Endodermal cell (in vitro differentiated cells): Measurements from ENCODE around the gene MALT1. TPM values are rescaled to one million over a fixed set of nuclear protein-coding genes. Genes with fewer than 3 reads are reported as not detected.
"Not testable (repeated sequence)": the region's sequence is repeated elsewhere in the genome, so short reads cannot be mapped to it uniquely, and the experiment has no call there.

Experiments
- DNase-seq: peaks from one replicate; pipeline ENCODE4 v3.0.0-alpha.2; 2017
- H3K27ac ChIP-seq: 2 replicates; pipeline ENCODE4 v1.5.1; 2013; ENCODE audit warnings: mild to moderate bottlenecking, low read depth, low read length, moderate library complexity
- H3K27me3 ChIP-seq: 2 replicates; pipeline ENCODE4 v1.6.1; 2013; ENCODE audit warnings: mild to moderate bottlenecking, low read length, moderate library complexity; ENCODE audit not compliant: insufficient read depth, control insufficient read depth, poor library complexity, severe bottlenecking
- H3K36me3 ChIP-seq: 2 replicates; pipeline ENCODE4 v1.7.0; 2013; ENCODE audit warnings: mild to moderate bottlenecking, low read length, moderate library complexity; ENCODE audit not compliant: control insufficient read depth, insufficient read depth
- H3K4me1 ChIP-seq: one replicate; pipeline ENCODE4 v1.7.0; 2013; ENCODE audit warnings: low read length; ENCODE audit not compliant: control insufficient read depth, insufficient read depth
- H3K4me3 ChIP-seq: 2 replicates; pipeline ENCODE4 v1.5.1; 2013; ENCODE audit warnings: mild to moderate bottlenecking, low read length, moderate library complexity
- H3K9ac ChIP-seq: 2 replicates; pipeline ENCODE4 v1.6.1; 2013; ENCODE audit warnings: mild to moderate bottlenecking, low read length, moderate library complexity; ENCODE audit not compliant: poor library complexity, severe bottlenecking; ENCODE audit errors: extremely low read depth
- H3K9me3 ChIP-seq: 2 replicates; pipeline ENCODE4 v1.6.1; 2013; ENCODE audit warnings: mild to moderate bottlenecking, low read length, moderate library complexity; ENCODE audit not compliant: control insufficient read depth
- H3K27ac Mint-ChIP-seq: 2 replicates; pipeline ENCODE4 v1.8.0; 2020; ENCODE audit warnings: mixed read lengths
- H3K27me3 Mint-ChIP-seq: 2 replicates; pipeline ENCODE4 v1.8.0; 2021; ENCODE audit warnings: mild to moderate bottlenecking, mixed read lengths; ENCODE audit not compliant: insufficient read depth
- H3K36me3 Mint-ChIP-seq: 2 replicates; pipeline ENCODE4 v1.8.0; 2020; ENCODE audit warnings: low read depth, mixed read lengths
- H3K4me1 Mint-ChIP-seq: 2 replicates; pipeline ENCODE4 v1.8.0; 2020; ENCODE audit warnings: mixed read lengths
- H3K4me3 Mint-ChIP-seq: 2 replicates; pipeline ENCODE4 v1.8.0; 2020; ENCODE audit warnings: mild to moderate bottlenecking, moderate library complexity, mixed read lengths
- H3K9me3 Mint-ChIP-seq: 2 replicates; pipeline ENCODE4 v1.8.0; 2020; ENCODE audit warnings: mild to moderate bottlenecking, mixed read lengths
- CTCF ChIP-seq: fragments of 200-600 bp; sonication (generic); conservative IDR thresholded peaks from 2 replicates; pipeline ENCODE4 v1.5.0; 2021; ENCODE audit warnings: antibody characterized with exemption, mild to moderate bottlenecking
- WGBS, 2 experiments: methylation state at CpG; one replicate each; pipeline versions ENCODE4 v1.1.5 to v1.1.7; 2013; ENCODE audit warnings: missing lambda C conversion rate in 2 of 2, mixed read lengths in 1 of 2; ENCODE audit not compliant: insufficient coverage in 1 of 2, insufficient read length in 1 of 2; 5-methylcytosine and 5-hydroxymethylcytosine counted together
- total RNA-seq, 2 donors: library from RNA; stranded (reverse); fragmentation: NEBNext Ultra II Directional in 1 of 2; extraction: Animal tissue kit (Norgen Biotek cat#: 25700) in 1 of 2; gene quantifications; 2 replicates in 1 of 2; 3 replicates in 1 of 2; pipeline ENCODE4 v1.2.1, GENCODE V29; 2021

MALT1 gene
- total RNA-seq, 2 donors from 2014 or later: 14.0 to 22.1 TPM

- no peak for DNase-seq
- Histone ChIP-seq H3K27ac (no peak overlapping the region), H3K9me3 (peaks cover 15% of the 10 kb centered on the region), H3K36me3 (no peaks in the 10 kb centered on the region), H3K9ac (no peak overlapping the region), H3K4me3 (no peak overlapping the region), H3K27me3 (no peaks in the 10 kb centered on the region), H3K4me1 (peaks cover 8% of the 10 kb centered on the region)
- whole genome bisulfite sequencing, 2 experiments: 95 to 100% methylated on average over 1 to 5 of the region's 5 CpGs
- Mint-ChIP-seq H3K36me3 (no peaks in the 10 kb centered on the region), H3K27ac (no peak overlapping the region), H3K9me3 (peaks cover 8% of the 10 kb centered on the region), H3K4me3 (no peak overlapping the region), H3K4me1 (no peaks in the 10 kb centered on the region), H3K27me3 (no peaks in the 10 kb centered on the region)
- TF ChIP-seq CTCF: no peak
Measured at GRCh38 chr18:58645398-58645797, 25.9 kb upstream of the MALT1 start.

GRCh38 chr18:58646334-58646862 lies 24.9 kb upstream of the MALT1 start:
- peaks cover 15% of the 10 kb centered on the region for H3K9me3 ChIP-seq
- 83 to 100% methylated on average over 1 to 4 of the region's 4 CpGs for WGBS, 2 experiments
- no peak overlapping the region for H3K27ac ChIP-seq
- Mint-ChIP-seq H3K9me3 (peaks cover 8% of the 10 kb centered on the region), H3K36me3 (no peaks in the 10 kb centered on the region), H3K4me3 (no peak overlapping the region), H3K27me3 (no peaks in the 10 kb centered on the region), H3K4me1 (no peaks in the 10 kb centered on the region), H3K27ac (no peak overlapping the region)
- peak; percentile 67 for DNase-seq
- H3K4me1 ChIP-seq: no peaks in the 10 kb centered on the region
- H3K9ac ChIP-seq: no peak overlapping the region
- no peak overlapping the region for H3K4me3 ChIP-seq
- H3K27me3 ChIP-seq: no peaks in the 10 kb centered on the region
- H3K36me3 ChIP-seq: no peaks in the 10 kb centered on the region
- no peak for TF ChIP-seq CTCF

GRCh38 chr18:58649966-58650816 lies 21.1 kb upstream of the MALT1 start:
- Mint-ChIP-seq H3K4me3 (no peak overlapping the region), H3K9me3 (peaks cover 10% of the 10 kb centered on the region), H3K27me3 (no peaks in the 10 kb centered on the region), H3K36me3 (no peaks in the 10 kb centered on the region), H3K4me1 (no peaks in the 10 kb centered on the region), H3K27ac (no peak overlapping the region)
- Histone ChIP-seq H3K27ac (no peak overlapping the region), H3K4me3 (no peak overlapping the region), H3K9me3 (peaks cover 22% of the 10 kb centered on the region), H3K36me3 (no peaks in the 10 kb centered on the region), H3K4me1 (no peaks in the 10 kb centered on the region), H3K9ac (no peak overlapping the region), H3K27me3 (no peaks in the 10 kb centered on the region)
- WGBS, 2 experiments: no CpG with 5 or more reads among the region's 1 CpG
- DNase-seq: no peak
- TF ChIP-seq CTCF: no peak

GRCh38 chr18:58650830-58651229 lies 20.4 kb upstream of the MALT1 start:
- H3K4me3 Mint-ChIP-seq, H3K9ac ChIP-seq, DNase-seq, H3K27ac ChIP-seq, H3K36me3 Mint-ChIP-seq, H3K27me3 Mint-ChIP-seq, H3K4me1 ChIP-seq, H3K27ac Mint-ChIP-seq, H3K4me3 ChIP-seq, H3K27me3 ChIP-seq, H3K9me3 Mint-ChIP-seq, H3K36me3 ChIP-seq, H3K4me1 Mint-ChIP-seq: not testable (repeated sequence)
- H3K9me3 ChIP-seq: peaks cover 27% of the 10 kb centered on the region
- WGBS, 2 experiments: 95 to 96% methylated on average over 8 to 10 of the region's 10 CpGs

- whole genome bisulfite sequencing, 2 experiments: 90 to 92% methylated on average over 4 to 7 of the region's 7 CpGs
- not testable (repeated sequence) for H3K4me1 ChIP-seq, H3K9me3 Mint-ChIP-seq, H3K27ac Mint-ChIP-seq, H3K36me3 ChIP-seq, H3K4me3 ChIP-seq, H3K27me3 ChIP-seq, H3K9ac ChIP-seq, H3K4me1 Mint-ChIP-seq, H3K4me3 Mint-ChIP-seq, H3K27ac ChIP-seq, DNase-seq, H3K36me3 Mint-ChIP-seq, H3K27me3 Mint-ChIP-seq
- peaks cover 13% of the 10 kb centered on the region for H3K9me3 ChIP-seq
Measured at GRCh38 chr18:58653144-58653722, 18.0 kb upstream of the MALT1 start.
